Parathyroid adenoma (tissue), 2 donors: ENCODE measurements around the gene EPHA5.

Source experiments
- H2AFZ ChIP-seq: fragments of 300-600 bp; sonication (generic); one replicate; pipeline ENCODE4 v1.7.0; 2017; ENCODE audit warnings: antibody characterized with exemption, mild to moderate bottlenecking
- H3K27ac ChIP-seq: fragments of 300-600 bp; sonication (generic); one replicate; pipeline ENCODE4 v1.7.0; 2017
- H3K27me3 ChIP-seq: fragments of 300-600 bp; sonication (generic); one replicate; pipeline ENCODE4 v1.7.0; 2017; ENCODE audit warnings: low read length; ENCODE audit not compliant: control insufficient read depth, insufficient read depth
- H3K36me3 ChIP-seq: fragments of 300-600 bp; sonication (generic); one replicate; pipeline ENCODE4 v1.7.0; 2017; ENCODE audit warnings: low read length; ENCODE audit not compliant: control insufficient read depth, insufficient read depth
- H3K4me1 ChIP-seq: fragments of 300-600 bp; sonication (generic); one replicate; pipeline ENCODE4 v1.7.0; 2017; ENCODE audit warnings: control low read depth
- H3K4me2 ChIP-seq: fragments of 300-600 bp; sonication (generic); one replicate; pipeline ENCODE4 v1.7.0; 2017; ENCODE audit warnings: low read length
- H3K4me3 ChIP-seq: fragments of 300-600 bp; sonication (generic); one replicate; pipeline ENCODE4 v1.7.0; 2017; ENCODE audit warnings: low read depth, low read length
- H3K79me2 ChIP-seq: fragments of 300-600 bp; sonication (generic); one replicate; pipeline ENCODE4 v1.7.0; 2017; ENCODE audit warnings: control low read depth
- H3K9ac ChIP-seq: fragments of 300-600 bp; sonication (generic); one replicate; pipeline ENCODE4 v1.7.0; 2017; ENCODE audit warnings: mild to moderate bottlenecking
- H3K9me3 ChIP-seq: fragments of 300-600 bp; sonication (generic); one replicate; pipeline ENCODE4 v1.7.0; 2017; ENCODE audit warnings: low read length; ENCODE audit not compliant: control insufficient read depth
- CTCF ChIP-seq: fragments of 300-600 bp; sonication (generic); IDR thresholded peaks from one replicate; pipeline ENCODE4 v1.7.0; 2017; ENCODE audit warnings: antibody characterized with exemption, mild to moderate bottlenecking
- donor health status: primary hyperparathyroidism.

EPHA5 gene

GRCh38 chr4:65343342-65343741 is 326.9 kb downstream of the EPHA5 start:
- Histone ChIP-seq H3K36me3 (no peaks in the 10 kb centered on the region), H3K27ac (no peak overlapping the region), H3K4me3 (no peak overlapping the region), H3K4me2 (no peak overlapping the region), H3K9me3 (no peaks in the 10 kb centered on the region), H3K9ac (no peak overlapping the region), H3K27me3 (no peaks in the 10 kb centered on the region), H3K79me2 (no peaks in the 10 kb centered on the region), H3K4me1 (no peaks in the 10 kb centered on the region), H2AFZ (no peak overlapping the region)
- no peak for TF ChIP-seq CTCF

- Histone ChIP-seq H3K27me3 (no peaks in the 10 kb centered on the region), H3K79me2 (no peaks in the 10 kb centered on the region)
Observed at GRCh38 chr4:65341557-65341956, 328.7 kb downstream of the EPHA5 start.

GRCh38 chr4:65340382-65341109 is 329.7 kb downstream of the EPHA5 start:
- Histone ChIP-seq H3K27me3 (no peaks in the 10 kb centered on the region), H3K9ac (no peak overlapping the region), H2AFZ (no peak overlapping the region), H3K4me2 (no peak overlapping the region), H3K4me3 (no peak overlapping the region), H3K4me1 (no peaks in the 10 kb centered on the region), H3K79me2 (no peaks in the 10 kb centered on the region), H3K9me3 (no peaks in the 10 kb centered on the region), H3K27ac (no peak overlapping the region), H3K36me3 (no peaks in the 10 kb centered on the region)
- no peak for TF ChIP-seq CTCF

More at GRCh38 chr4:65341557-65341956, 328.7 kb downstream of the EPHA5 start:
- no peaks in the 10 kb centered on the region for H3K9me3 ChIP-seq
- H3K9ac ChIP-seq: no peak overlapping the region
- no peak overlapping the region for H3K4me2 ChIP-seq
- H3K4me3 ChIP-seq: no peak overlapping the region
- no peak overlapping the region for H2AFZ ChIP-seq
- H3K27ac ChIP-seq: no peak overlapping the region
- H3K4me1 ChIP-seq: no peaks in the 10 kb centered on the region
- no peak for TF ChIP-seq CTCF
- H3K36me3 ChIP-seq: no peaks in the 10 kb centered on the region

GRCh38 chr4:65337371-65337770 is 332.9 kb downstream of the EPHA5 start:
- H3K9ac ChIP-seq: no peak overlapping the region
- no peak overlapping the region for H3K4me2 ChIP-seq
- H3K9me3 ChIP-seq: no peaks in the 10 kb centered on the region
- no peak for TF ChIP-seq CTCF
- no peak overlapping the region for H3K4me3 ChIP-seq
- no peaks in the 10 kb centered on the region for H3K4me1 ChIP-seq
- no peaks in the 10 kb centered on the region for H3K79me2 ChIP-seq
- H3K36me3 ChIP-seq: no peaks in the 10 kb centered on the region
- H3K27ac ChIP-seq: no peak overlapping the region
- H3K27me3 ChIP-seq: no peaks in the 10 kb centered on the region
- H2AFZ ChIP-seq: no peak overlapping the region

GRCh38 chr4:65336465-65336864 is 333.8 kb downstream of the EPHA5 start:
- Histone ChIP-seq H3K9ac (no peak overlapping the region), H3K4me3 (no peak overlapping the region), H3K36me3 (no peaks in the 10 kb centered on the region), H2AFZ (no peak overlapping the region), H3K27me3 (no peaks in the 10 kb centered on the region), H3K4me1 (no peaks in the 10 kb centered on the region), H3K9me3 (no peaks in the 10 kb centered on the region), H3K79me2 (no peaks in the 10 kb centered on the region), H3K27ac (no peak overlapping the region), H3K4me2 (no peak overlapping the region)
- no peak for TF ChIP-seq CTCF
